ENCODE data around the gene DEFB113. TPM values are rescaled to one million over a fixed set of nuclear protein-coding genes. Genes with fewer than 3 reads are reported as not detected.

DEFB113 gene
- polyA plus RNA-seq, 1 of the 3 experiments (the other 2 are of a cell fraction), result not detected

DNA sequence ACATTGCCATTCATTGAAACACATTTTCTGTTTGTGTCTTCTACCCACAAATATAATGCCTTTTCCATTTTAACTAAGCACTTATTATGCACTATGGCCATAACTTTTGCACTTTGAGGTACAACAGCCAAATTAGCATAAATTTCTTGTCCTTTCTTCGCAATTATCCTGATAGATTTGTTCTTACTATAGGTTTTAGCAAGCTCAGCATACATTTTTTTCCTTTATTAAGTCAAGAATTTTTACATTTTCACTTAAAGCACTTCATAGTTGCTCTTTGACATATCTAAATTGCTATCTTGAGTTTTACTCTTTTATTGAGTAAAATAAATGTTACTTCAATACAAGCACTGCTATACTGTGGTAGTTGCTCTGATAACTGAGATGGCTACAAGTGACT lies 11.2 kb downstream of the DEFB113 start (continued):
- TF ChIP-seq NRF1 (IDR thresholded peaks at IDR 0.05; ENCODE audit: low read depth, low read length) (no peak), FOSL2 (IDR thresholded peaks at IDR 0.05; ENCODE audit: borderline replicate concordance, low read depth) (no peak), TAF1 (IDR thresholded peaks at IDR 0.05; ENCODE audit: borderline replicate concordance, low read depth, low read length) (no peak), ZBTB33 (IDR thresholded peaks at IDR 0.05; ENCODE audit: borderline replicate concordance, low read depth) (no peak)

GRCh38 chr6:49955847-49956246 lies 13.6 kb downstream of the DEFB113 start:
- no peaks in the 10 kb centered on the region for H3K4me1 ChIP-seq (ENCODE audit: control insufficient read depth in 1 of 2, insufficient read depth in 2 of 2, low read depth in 1 of 2, low read length in 1 of 2)
- TF ChIP-seq CHD2 (IDR thresholded peaks at IDR 0.05; ENCODE audit: low read length, partially characterized antibody), result no peak
- TF ChIP-seq RXRA (IDR thresholded peaks at IDR 0.05; ENCODE audit: borderline replicate concordance, low read depth), result no peak
- TF ChIP-seq JUND (IDR thresholded peaks at IDR 0.05), result no peak
- no peak for TF ChIP-seq RAD21 (IDR thresholded peaks at IDR 0.05; ENCODE audit: low read length)
- no peak for TF ChIP-seq SMC3 (IDR thresholded peaks at IDR 0.05; ENCODE audit: low read depth, low read length)
- TF ChIP-seq ZBTB33 (IDR thresholded peaks at IDR 0.05; ENCODE audit: borderline replicate concordance, low read depth), result no peak
- TF ChIP-seq ELF1 (IDR thresholded peaks at IDR 0.05), result no peak
- no peak for TF ChIP-seq RCOR1 (IDR thresholded peaks at IDR 0.05; ENCODE audit: low read length)
- TF ChIP-seq, protein P1, sequence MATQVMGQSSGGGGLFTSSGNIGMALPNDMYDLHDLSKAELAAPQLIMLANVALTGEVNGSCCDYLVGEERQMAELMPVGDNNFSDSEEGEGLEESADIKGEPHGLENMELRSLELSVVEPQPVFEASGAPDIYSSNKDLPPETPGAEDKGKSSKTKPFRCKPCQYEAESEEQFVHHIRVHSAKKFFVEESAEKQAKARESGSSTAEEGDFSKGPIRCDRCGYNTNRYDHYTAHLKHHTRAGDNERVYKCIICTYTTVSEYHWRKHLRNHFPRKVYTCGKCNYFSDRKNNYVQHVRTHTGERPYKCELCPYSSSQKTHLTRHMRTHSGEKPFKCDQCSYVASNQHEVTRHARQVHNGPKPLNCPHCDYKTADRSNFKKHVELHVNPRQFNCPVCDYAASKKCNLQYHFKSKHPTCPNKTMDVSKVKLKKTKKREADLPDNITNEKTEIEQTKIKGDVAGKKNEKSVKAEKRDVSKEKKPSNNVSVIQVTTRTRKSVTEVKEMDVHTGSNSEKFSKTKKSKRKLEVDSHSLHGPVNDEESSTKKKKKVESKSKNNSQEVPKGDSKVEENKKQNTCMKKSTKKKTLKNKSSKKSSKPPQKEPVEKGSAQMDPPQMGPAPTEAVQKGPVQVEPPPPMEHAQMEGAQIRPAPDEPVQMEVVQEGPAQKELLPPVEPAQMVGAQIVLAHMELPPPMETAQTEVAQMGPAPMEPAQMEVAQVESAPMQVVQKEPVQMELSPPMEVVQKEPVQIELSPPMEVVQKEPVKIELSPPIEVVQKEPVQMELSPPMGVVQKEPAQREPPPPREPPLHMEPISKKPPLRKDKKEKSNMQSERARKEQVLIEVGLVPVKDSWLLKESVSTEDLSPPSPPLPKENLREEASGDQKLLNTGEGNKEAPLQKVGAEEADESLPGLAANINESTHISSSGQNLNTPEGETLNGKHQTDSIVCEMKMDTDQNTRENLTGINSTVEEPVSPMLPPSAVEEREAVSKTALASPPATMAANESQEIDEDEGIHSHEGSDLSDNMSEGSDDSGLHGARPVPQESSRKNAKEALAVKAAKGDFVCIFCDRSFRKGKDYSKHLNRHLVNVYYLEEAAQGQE (IDR thresholded peaks at IDR 0.05; ENCODE audit: low read depth, low read length), result no peak
- no peak overlapping the region for H3K27ac ChIP-seq (ENCODE audit: low read depth in 2 of 2, low read length in 1 of 2)
- POLR2A ChIA-PET, result no interaction called here
- H3K4me3 ChIP-seq (ENCODE audit: low read depth in 2 of 2, low read length in 1 of 2), result no peak overlapping the region
- no peaks in the 10 kb centered on the region for H3K36me3 ChIP-seq (replicated peaks in 1 of 2; ENCODE audit: control insufficient read depth in 1 of 2, insufficient read depth in 2 of 2, low read length in 1 of 2)
- no peak overlapping the region for H3K4me2 ChIP-seq
- no peaks in the 10 kb centered on the region for H3K79me2 ChIP-seq (ENCODE audit: insufficient read depth)
- H3F3A ChIP-seq (replicated peaks; ENCODE audit: insufficient read depth), result no peaks in the 10 kb centered on the region
- DNase-seq, result no peak
- H3K9me2 ChIP-seq, result no peaks in the 10 kb centered on the region
- no peak overlapping the region for H2AFZ ChIP-seq (ENCODE audit: low read depth)
- H4K20me1 ChIP-seq (ENCODE audit: insufficient read depth), result no peaks in the 10 kb centered on the region
- no peaks in the 10 kb centered on the region for H3K27me3 ChIP-seq (ENCODE audit: insufficient read depth)
- CTCF ChIA-PET, result no interaction called here
- H3K9ac ChIP-seq, result no peak overlapping the region
- H3K9me3 ChIP-seq, result no peaks in the 10 kb centered on the region
